ENCODE measurements around the gene PHF11. TPM values are rescaled to one million over a fixed set of nuclear protein-coding genes. Genes with fewer than 3 reads are reported as not detected.

Gene PHF11
- total and polyA plus RNA-seq, 2 of the 8 experiments (the other 6 are each of a cell fraction or from before 2014, with no cell fraction given), result 6.1 to 8.1 TPM

GRCh38 chr13:49455007-49455398 is 40.8 kb upstream of the PHF11 start (continued):
- TF ChIP-seq SP1 (IDR thresholded peaks at IDR 0.05; ENCODE audit: low read depth, low read length) (no peak), BCL11A (IDR thresholded peaks at IDR 0.05; ENCODE audit: low read depth in 2 of 2, low read length in 2 of 2) (no peak), SP4 (IDR thresholded peaks at IDR 0.05; ENCODE audit: low read length) (no peak)
